CD4-positive, alpha-beta T cell (primary cell): Measurements from ENCODE around the gene MAPK14. TPM values are rescaled to one million over a fixed set of nuclear protein-coding genes. Genes with fewer than 3 reads are reported as not detected.
A peak's percentile ranks its signal among the peaks of the same experiment; 100 is the strongest.

Experiments
- ATAC-seq: fragments of 200-7000 bp; cut with Tn5 transposase; one replicate; pipeline ENCODE4 v1.10.0; 2022; ENCODE audit warnings: mild to moderate bottlenecking; ENCODE audit not compliant: poor library complexity
- CTCF ChIA-PET: fragments of 350-600 bp; sonication (Branson Sonifier 250); formaldehyde crosslinking; loops from one replicate; lab custom pipeline; 2021; ENCODE audit warnings: antibody characterized with exemption, inconsistent platforms; lab: Charles Lee
- POLR2A ChIA-PET: fragments of 350-600 bp; sonication (Branson Sonifier 250); formaldehyde crosslinking; loops from one replicate; lab custom pipeline; 2021; ENCODE audit warnings: antibody characterized with exemption, inconsistent platforms; lab: Charles Lee
- DNase-seq, 14 experiments: peaks; one replicate each; pipeline ENCODE4 v3.0.0-alpha.2; 2013 to 2020; ENCODE audit warnings: mixed read lengths in 2 of 14
- H3K27ac ChIP-seq, 2 donors: one replicate each; pipeline versions ENCODE4 v1.5.1 to v1.7.0; 2013; ENCODE audit warnings: low read length in 2 of 2, low read depth in 1 of 2, mild to moderate bottlenecking in 1 of 2
- H3K27me3 ChIP-seq, 2 experiments: 1 replicate in 1 of 2; 2 replicates in 1 of 2; pipeline versions ENCODE4 v1.6.1 to v1.7.0; 2013; ENCODE audit warnings: low read length in 2 of 2, control low read depth in 1 of 2, mild to moderate bottlenecking in 1 of 2, moderate library complexity in 1 of 2; ENCODE audit not compliant: insufficient read depth in 2 of 2, control insufficient read depth in 1 of 2
- H3K36me3 ChIP-seq: one replicate; pipeline ENCODE4 v1.6.1; 2013; ENCODE audit warnings: low read length, control low read depth; ENCODE audit not compliant: insufficient read depth
- H3K4me1 ChIP-seq: one replicate; pipeline ENCODE4 v1.6.1; 2013; ENCODE audit warnings: low read length, control low read depth; ENCODE audit not compliant: insufficient read depth
- H3K4me3 ChIP-seq: one replicate; pipeline ENCODE4 v1.5.1; 2013; ENCODE audit warnings: mild to moderate bottlenecking, low read length, moderate library complexity
- H3K9me3 ChIP-seq, 2 experiments: 1 replicate in 1 of 2; 2 replicates in 1 of 2; pipeline versions ENCODE4 v1.6.1 to v1.7.0; 2013; ENCODE audit warnings: low read length in 2 of 2, mild to moderate bottlenecking in 2 of 2, control low read depth in 1 of 2, moderate library complexity in 1 of 2; ENCODE audit not compliant: control insufficient read depth in 1 of 2, insufficient read depth in 1 of 2
- H3K27ac Mint-ChIP-seq: one replicate; pipeline ENCODE4 v1.8.0; 2020; ENCODE audit warnings: mixed read lengths
- H3K27me3 Mint-ChIP-seq: one replicate; pipeline ENCODE4 v1.8.0; 2021; ENCODE audit warnings: mixed read lengths
- H3K36me3 Mint-ChIP-seq: one replicate; pipeline ENCODE4 v1.8.0; 2021; ENCODE audit warnings: low read depth, mixed read lengths
- H3K4me1 Mint-ChIP-seq: one replicate; pipeline ENCODE4 v1.8.0; 2021; ENCODE audit warnings: low read depth, mixed read lengths
- H3K4me3 Mint-ChIP-seq: one replicate; pipeline ENCODE4 v1.8.0; 2020; ENCODE audit warnings: mild to moderate bottlenecking, mixed read lengths
- H3K9me3 Mint-ChIP-seq: one replicate; pipeline ENCODE4 v1.8.0; 2020; ENCODE audit warnings: mixed read lengths
- CTCF ChIP-seq: fragments of 200-600 bp; IDR thresholded peaks from one replicate; pipeline ENCODE4 v1.8.0; 2022; ENCODE audit warnings: antibody characterized with exemption, mild to moderate bottlenecking
- intact Hi-C, 2 experiments: fragments of 100-400 bp; cut with DNase I in 1 of 2; cut with micrococcal nuclease in 1 of 2; formaldehyde crosslinking; loops; one replicate each; pipeline versions ENCODE4 v1.15.1 to v1.9.0; 2023 to 2025; cut with DNase I, micrococcal nuclease
- total RNA-seq, 174 experiments: library from RNA in 2 of 174; stranded (reverse) in 2 of 174; gene quantifications; one replicate each; pipeline ENCODE4 v1.2.3 and lab custom pipeline; 2021 to 2026

Gene MAPK14
- total RNA-seq, 2 experiments from 2014 or later = 42.6 to 42.8 TPM

GRCh38 chr6:36020154-36020553 is 7.5 kb upstream of the MAPK14 start:
- peaks cover 24% of the 10 kb centered on the region for H3K27me3 Mint-ChIP-seq
- Histone ChIP-seq H3K36me3 (no peaks in the 10 kb centered on the region), H3K9me3 (no peaks in the 10 kb centered on the region), H3K4me3 (no peak overlapping the region), H3K27me3 (peaks cover 10 to 21% of the 10 kb centered on the region in 2 experiments), H3K4me1 (peaks cover 7% of the 10 kb centered on the region), H3K27ac (no peak overlapping the region)
- CTCF ChIA-PET = no interaction called here
- intact Hi-C loops = loop anchor here in 1 of 2 experiments (10.0 kb wide), 3 partner anchors 755 to 1795 kb away; partner anchors contain the start of genes PPIL1 and ZFAND3
- ATAC-seq (no peak), DNase-seq (no peak)
- no peaks in the 10 kb centered on the region for H3K9me3 Mint-ChIP-seq
- no peak overlapping the region for H3K4me3 Mint-ChIP-seq
- TF ChIP-seq CTCF = no peak
- POLR2A ChIA-PET = no interaction called here
- H3K4me1 Mint-ChIP-seq = peaks cover 6% of the 10 kb centered on the region
- H3K27ac Mint-ChIP-seq = no peak overlapping the region
- H3K36me3 Mint-ChIP-seq = no peaks in the 10 kb centered on the region

- ChIA-PET POLR2A (no interaction called here), CTCF (interaction anchor here (1.7 kb wide), 1 partner anchor 71 kb away, joined by 3 read pairs; no protein-coding TSS in a partner anchor)
- H3K36me3 ChIP-seq = no peaks in the 10 kb centered on the region
- Mint-ChIP-seq H3K4me3 (no peak within 1 kb of the TSS), H3K27me3 (peaks cover 25% of the 10 kb centered on the region), H3K36me3 (peaks cover 6% of the 10 kb centered on the region), H3K9me3 (no peaks in the 10 kb centered on the region), H3K27ac (no peak within 1 kb of the TSS), H3K4me1 (peaks cover 18% of the 10 kb centered on the region)
- intact Hi-C loops = loop anchor here in 1 of 2 experiments (10.0 kb wide), 3 partner anchors 759 to 1791 kb away; partner anchors contain the start of genes PPIL1 and ZFAND3
- no peak for TF ChIP-seq CTCF
- H3K9me3 ChIP-seq = no peaks in the 10 kb centered on the region
- no peak within 1 kb of the TSS for H3K4me3 ChIP-seq
- DNase-seq = peak in 2 of 14 experiments; percentile 6 to 22
- no peak for ATAC-seq
- no peak within 1 kb of the TSS for H3K27ac ChIP-seq
- peaks cover 12% of the 10 kb centered on the region for H3K4me1 ChIP-seq
- peaks cover 10 to 21% of the 10 kb centered on the region in 2 experiments for H3K27me3 ChIP-seq
These were observed 3.4 kb upstream of the MAPK14 start, which contains the start of gene SLC26A8 for GRCh38 chr6:36023996-36024795. TSS of gene SLC26A8 (minus strand) at chr6:36024641. CDS start at chr6:36019707, 4,934 bp downstream.

GRCh38 chr6:36025260-36025931 is 2.2 kb upstream of the MAPK14 start:
- no peak overlapping the region for H3K4me3 ChIP-seq
- H3K9me3 ChIP-seq = no peaks in the 10 kb centered on the region
- no peaks in the 10 kb centered on the region for H3K9me3 Mint-ChIP-seq
- no peak overlapping the region for H3K27ac Mint-ChIP-seq
- intact Hi-C loops = loop anchor here in 1 of 2 experiments (5.0 to 10.0 kb wide), 4 partner anchors 417 to 1789 kb away; partner anchors contain the start of genes KCTD20, PPIL1, PXT1 and ZFAND3
- H3K4me1 Mint-ChIP-seq = peaks cover 28% of the 10 kb centered on the region
- no peak for DNase-seq
- POLR2A ChIA-PET = interaction anchor here (1.4 to 4.5 kb wide), 2 partner anchors 13 to 74 kb away, joined by 3 to 45 read pairs; no protein-coding TSS in a partner anchor
- no peak for TF ChIP-seq CTCF
- H3K27ac ChIP-seq = no peak overlapping the region
- H3K36me3 ChIP-seq = no peaks in the 10 kb centered on the region
- peaks cover 6% of the 10 kb centered on the region for H3K36me3 Mint-ChIP-seq
- peaks cover 17% of the 10 kb centered on the region for H3K4me1 ChIP-seq
- CTCF ChIA-PET = interaction anchor here (1.7 to 5.2 kb wide), 2 partner anchors 69 to 70 kb away, joined by 3 to 77 read pairs; no protein-coding TSS in a partner anchor
- peaks cover 25% of the 10 kb centered on the region for H3K27me3 Mint-ChIP-seq
- peaks cover 10 to 21% of the 10 kb centered on the region in 2 experiments for H3K27me3 ChIP-seq
- H3K4me3 Mint-ChIP-seq = no peak overlapping the region
- no peak for ATAC-seq
